Measurements from ENCODE around the gene TBC1D30. TPM values are rescaled to one million over a fixed set of nuclear protein-coding genes. Genes with fewer than 3 reads are reported as not detected.
"Not testable (repeated sequence)": the region's sequence is repeated elsewhere in the genome, so short reads cannot be mapped to it uniquely, and the experiment has no call there.

Gene TBC1D30
- polyA plus RNA-seq, 1 donor from 2014 or later: not detected

DNA sequence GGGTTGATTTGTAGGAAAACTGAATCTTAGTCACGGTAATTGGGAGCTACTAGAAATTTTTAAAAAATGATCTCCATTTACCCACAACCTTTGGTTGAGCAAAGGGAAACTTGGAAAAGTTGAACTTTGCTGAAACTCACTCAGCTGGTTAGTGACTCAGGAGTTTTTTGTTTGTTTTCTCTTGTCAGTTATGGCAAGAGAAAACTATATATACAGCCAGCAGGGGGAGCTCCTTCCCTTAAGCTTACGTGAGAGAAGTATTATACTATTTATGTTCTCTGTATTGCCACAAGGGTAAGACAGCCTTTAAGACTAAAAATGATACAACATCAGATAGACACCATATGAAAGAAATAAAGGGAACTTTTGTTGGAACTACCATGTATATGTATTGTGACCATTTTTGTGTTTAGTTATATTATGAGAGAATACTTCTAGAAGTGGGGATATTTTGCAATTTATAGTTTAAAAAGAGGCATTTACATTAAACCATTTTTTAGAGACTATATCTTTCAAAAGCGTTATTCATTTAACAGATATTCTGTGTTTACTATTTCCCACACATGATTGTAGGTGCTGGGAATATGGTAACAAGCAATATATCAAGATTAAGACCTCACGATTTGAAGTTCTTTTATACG lies 28.1 kb upstream of the TBC1D30 start:
- peaks cover 6% of the 10 kb centered on the region for H3K27me3 Mint-ChIP-seq
- no peak overlapping the region for H3K27ac Mint-ChIP-seq
- peaks cover 3% of the 10 kb centered on the region for H3K36me3 Mint-ChIP-seq
- no peak overlapping the region for H3K4me3 Mint-ChIP-seq
- peaks cover 0 to 1% (median 0%) of the 10 kb centered on the region in 3 donors for H3K4me1 Mint-ChIP-seq
- H3K9me3 Mint-ChIP-seq: no peaks in the 10 kb centered on the region

DNA sequence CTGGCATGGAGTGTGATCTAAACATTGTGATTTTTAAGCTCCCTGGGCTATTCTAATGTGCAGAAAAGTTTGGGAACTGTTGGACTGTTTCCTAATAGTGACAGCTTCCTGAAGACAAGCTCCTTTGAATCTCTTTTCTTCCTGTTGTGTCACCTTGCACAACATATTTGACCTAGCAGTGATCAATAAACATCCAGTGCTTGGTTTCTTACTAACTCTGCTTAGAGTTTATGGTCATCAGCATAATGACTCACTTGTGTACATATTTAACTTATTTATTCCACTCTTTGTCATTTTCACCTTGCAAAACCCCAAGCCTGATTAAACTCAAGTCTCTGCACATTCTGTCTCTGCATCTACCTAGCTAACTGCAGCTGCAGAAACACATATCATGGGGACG lies 27.3 kb upstream of the TBC1D30 start:
- Mint-ChIP-seq H3K36me3 (peaks cover 3% of the 10 kb centered on the region), H3K27ac (no peak overlapping the region), H3K4me1 (peaks cover 0 to 1% (median 1%) of the 10 kb centered on the region in 3 donors), H3K27me3 (peaks cover 6% of the 10 kb centered on the region), H3K9me3 (no peaks in the 10 kb centered on the region), H3K4me3 (no peak overlapping the region)

DNA sequence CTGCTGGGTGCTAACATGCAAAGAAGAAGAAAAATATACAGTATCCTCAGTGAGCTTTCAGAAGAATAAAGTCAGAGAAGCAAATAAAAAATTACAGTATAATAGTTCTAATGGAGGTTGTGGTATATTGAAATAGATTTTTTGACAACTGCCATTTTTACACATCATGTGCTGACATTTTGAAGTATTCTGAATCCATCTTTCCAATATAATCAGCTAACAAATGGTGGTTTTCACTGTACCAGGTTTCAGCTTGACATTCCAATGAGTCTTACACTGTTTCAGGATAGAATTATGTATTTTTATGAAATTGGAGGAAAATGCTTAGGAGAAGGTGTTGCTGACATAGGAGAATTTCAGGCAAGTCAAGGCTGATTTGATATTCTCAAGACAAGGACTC lies 26.3 kb upstream of the TBC1D30 start:
- H3K9me3 Mint-ChIP-seq: no peaks in the 10 kb centered on the region
- H3K4me3 Mint-ChIP-seq: no peak overlapping the region
- H3K27me3 Mint-ChIP-seq: peaks cover 6% of the 10 kb centered on the region
- peaks cover 0 to 1% (median 1%) of the 10 kb centered on the region in 3 donors for H3K4me1 Mint-ChIP-seq
- H3K27ac Mint-ChIP-seq: no peak overlapping the region
- H3K36me3 Mint-ChIP-seq: peaks cover 3% of the 10 kb centered on the region

DNA sequence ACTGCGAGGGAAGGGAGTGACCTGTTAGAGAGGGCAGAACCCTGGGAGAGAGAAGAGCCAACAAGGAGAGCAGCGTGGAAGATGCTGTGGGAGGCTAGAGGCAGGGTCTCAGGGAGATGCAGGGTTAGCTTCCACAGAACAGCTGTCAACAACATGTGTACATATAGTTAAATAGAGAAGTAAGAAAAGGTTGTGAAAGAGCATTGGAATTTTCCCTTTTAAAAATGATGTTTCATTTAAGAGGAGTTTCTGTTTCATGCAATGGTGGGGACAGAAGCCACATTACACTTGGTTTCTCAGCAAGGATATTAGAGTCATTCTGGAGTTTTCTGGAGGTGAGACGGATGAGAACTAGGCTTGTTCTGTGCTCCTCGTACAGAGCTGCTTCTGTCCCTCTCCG lies 23.8 kb upstream of the TBC1D30 start:
- no peaks in the 10 kb centered on the region for H3K9me3 Mint-ChIP-seq
- H3K4me3 Mint-ChIP-seq: peak overlapping the region in 1 of 4 donors; percentile 28
- peak overlapping the region in 1 of 3 donors; percentile 46 for H3K27ac Mint-ChIP-seq
- peaks cover 0 to 1% (median 1%) of the 10 kb centered on the region in 3 donors for H3K4me1 Mint-ChIP-seq
- peaks cover 6% of the 10 kb centered on the region for H3K27me3 Mint-ChIP-seq
- H3K36me3 Mint-ChIP-seq: no peaks in the 10 kb centered on the region

DNA sequence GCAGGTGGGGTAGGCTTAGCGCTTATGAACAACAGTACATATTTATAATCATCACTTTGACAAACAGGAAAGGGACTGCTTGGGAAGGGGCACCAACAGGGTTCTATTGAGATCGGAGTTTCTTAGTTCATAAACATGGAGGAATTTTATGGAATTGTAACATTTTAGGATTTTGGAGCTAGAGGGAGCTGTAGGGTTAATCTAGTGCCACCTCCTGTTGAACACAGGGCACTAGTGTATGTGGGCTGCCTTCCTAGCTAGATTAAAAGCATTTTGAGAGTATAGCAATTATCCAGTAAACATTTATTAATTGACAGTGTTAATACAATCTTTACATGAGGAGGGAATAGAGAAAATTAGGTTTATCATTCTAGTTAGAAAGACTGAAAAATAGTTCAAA lies 23.1 kb upstream of the TBC1D30 start:
- Mint-ChIP-seq H3K4me1 (peaks cover 0 to 1% (median under 1%) of the 10 kb centered on the region in 3 donors), H3K4me3 (no peak overlapping the region), H3K36me3 (no peaks in the 10 kb centered on the region), H3K27ac (no peak overlapping the region), H3K9me3 (no peaks in the 10 kb centered on the region), H3K27me3 (peaks cover 6% of the 10 kb centered on the region)

DNA sequence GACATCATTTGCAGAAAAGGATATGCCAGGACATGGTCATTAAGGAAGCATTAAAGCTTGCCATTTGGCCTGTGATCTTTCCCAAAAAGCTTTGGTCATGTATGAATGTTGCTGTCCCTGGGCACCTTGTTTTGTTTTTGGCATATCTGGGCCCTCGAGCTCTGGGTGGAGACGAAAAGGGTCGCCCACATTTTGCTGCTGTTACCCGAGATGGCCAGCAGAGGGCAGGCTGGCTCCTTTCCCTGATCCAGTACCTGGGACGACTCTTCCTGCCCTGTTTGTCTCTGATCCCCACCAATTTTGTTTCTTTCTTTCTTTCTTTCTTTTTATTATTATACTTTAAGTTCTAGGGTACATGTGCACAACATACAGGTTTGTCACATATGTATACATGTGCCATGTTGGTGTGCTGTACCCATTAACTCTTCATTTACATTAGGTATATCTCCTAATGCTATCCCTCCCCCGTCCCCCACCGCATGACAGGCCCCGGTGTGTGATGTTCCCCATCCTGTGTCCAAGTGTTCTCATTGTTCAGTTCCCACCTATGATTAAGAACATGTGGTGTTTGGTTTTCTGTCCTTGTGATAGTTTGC lies 22.2 kb upstream of the TBC1D30 start:
- H3K4me3 Mint-ChIP-seq, H3K9me3 Mint-ChIP-seq, H3K27me3 Mint-ChIP-seq, H3K36me3 Mint-ChIP-seq, H3K4me1 Mint-ChIP-seq, H3K27ac Mint-ChIP-seq: not testable (repeated sequence)

DNA sequence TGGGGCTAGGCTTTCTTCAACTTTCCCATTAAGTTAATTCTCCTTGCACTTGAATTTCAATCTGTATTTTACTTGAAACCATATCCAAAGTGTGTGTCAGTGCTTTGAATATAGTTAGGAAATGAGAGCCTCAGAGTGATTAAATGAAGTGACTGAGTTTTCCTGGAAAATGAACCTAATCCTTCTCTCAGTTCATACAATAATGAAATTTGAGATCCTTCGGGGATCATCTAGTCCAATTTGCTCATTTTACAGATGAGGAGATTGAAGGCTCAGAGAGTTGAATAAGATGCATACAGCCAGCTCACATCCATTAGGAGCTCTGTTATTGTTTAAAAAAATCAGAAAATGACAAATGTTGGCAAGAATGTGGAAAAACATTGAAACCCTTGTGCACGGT lies 18.3 kb upstream of the TBC1D30 start:
- H3K27me3 Mint-ChIP-seq: peaks cover 5% of the 10 kb centered on the region
- no peaks in the 10 kb centered on the region for H3K36me3 Mint-ChIP-seq
- H3K27ac Mint-ChIP-seq: no peak overlapping the region

DNA sequence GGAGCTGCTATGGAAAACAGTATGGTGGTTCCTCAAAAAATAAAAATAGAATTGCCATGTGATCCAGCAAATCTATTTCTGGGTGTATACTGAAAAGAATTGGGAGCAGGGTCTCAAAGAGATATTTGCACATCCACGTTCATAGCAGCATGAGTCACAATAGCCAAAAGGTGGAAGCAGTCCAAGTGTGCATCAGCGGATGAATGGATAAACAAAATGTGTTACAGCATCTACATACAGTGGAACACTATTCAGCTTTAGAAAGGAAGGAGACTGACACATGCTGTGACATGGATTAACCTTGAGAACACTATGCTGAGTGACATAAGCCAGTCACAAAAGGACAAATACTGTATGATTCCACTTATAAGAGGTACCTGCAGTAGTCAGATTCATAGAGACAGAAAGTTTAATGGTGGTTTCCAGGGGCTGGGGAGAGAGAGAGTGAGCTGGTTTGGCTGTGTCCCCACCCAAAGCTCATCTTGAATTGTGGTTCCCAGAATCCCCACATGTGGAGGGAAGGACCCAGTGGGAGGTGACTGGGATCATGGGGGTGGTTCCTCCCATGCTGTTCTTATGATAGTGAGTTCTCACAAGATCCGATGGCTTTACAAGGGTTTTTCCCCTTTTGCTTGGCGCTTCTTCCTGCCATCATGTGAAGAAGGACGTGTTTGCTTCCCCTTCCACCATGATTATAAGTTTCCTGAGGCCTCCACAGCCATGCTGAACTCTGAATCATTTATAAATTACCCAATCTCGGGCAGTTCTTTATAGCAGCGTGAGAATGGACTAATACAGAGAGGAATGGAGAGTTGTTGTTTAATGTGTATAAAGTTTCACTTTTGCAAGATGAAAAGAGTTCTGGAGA lies 17.6 kb upstream of the TBC1D30 start:
- H3K27ac Mint-ChIP-seq: no peak overlapping the region

More for the DNA sequence above, 18.3 kb upstream of the TBC1D30 start:
- Mint-ChIP-seq H3K4me1 (peaks cover 0 to 3% (median 0%) of the 10 kb centered on the region in 3 donors), H3K9me3 (peaks cover 0 to 4% (median 1%) of the 10 kb centered on the region in 3 donors), H3K4me3 (no peak overlapping the region)

DNA sequence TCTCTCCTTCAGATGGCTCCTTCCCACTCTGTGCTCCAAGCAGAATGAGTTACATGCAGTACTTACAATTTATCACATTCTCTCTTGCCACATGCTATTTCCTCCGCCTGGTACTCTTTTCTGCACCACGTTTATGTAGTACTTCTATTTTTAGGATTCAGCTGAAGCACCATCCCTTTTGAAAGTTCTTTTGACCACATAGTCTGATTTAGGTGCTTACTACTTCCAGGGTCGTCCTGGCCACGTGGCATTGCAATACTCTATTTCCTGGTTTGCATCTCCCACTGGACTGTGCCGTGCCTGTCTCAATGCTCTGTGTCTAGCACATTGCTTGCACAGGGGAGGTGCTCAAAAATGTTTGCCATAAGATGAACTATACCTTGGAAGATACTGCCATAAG lies 16.3 kb upstream of the TBC1D30 start:
- H3K9me3 Mint-ChIP-seq: peaks cover 0 to 4% (median 1%) of the 10 kb centered on the region in 3 donors
- H3K4me1 Mint-ChIP-seq: peaks cover 0 to 2% (median 0%) of the 10 kb centered on the region in 3 donors
- no peak overlapping the region for H3K27ac Mint-ChIP-seq
- no peak overlapping the region for H3K4me3 Mint-ChIP-seq
- H3K36me3 Mint-ChIP-seq: no peaks in the 10 kb centered on the region
- peaks cover 4% of the 10 kb centered on the region for H3K27me3 Mint-ChIP-seq

More for the DNA sequence above, 17.6 kb upstream of the TBC1D30 start:
- Mint-ChIP-seq H3K27me3 (peaks cover 4% of the 10 kb centered on the region), H3K4me1 (peaks cover 0 to 3% (median 0%) of the 10 kb centered on the region in 3 donors), H3K4me3 (no peak overlapping the region), H3K36me3 (no peaks in the 10 kb centered on the region), H3K9me3 (peaks cover 0 to 4% (median 1%) of the 10 kb centered on the region in 3 donors)

DNA sequence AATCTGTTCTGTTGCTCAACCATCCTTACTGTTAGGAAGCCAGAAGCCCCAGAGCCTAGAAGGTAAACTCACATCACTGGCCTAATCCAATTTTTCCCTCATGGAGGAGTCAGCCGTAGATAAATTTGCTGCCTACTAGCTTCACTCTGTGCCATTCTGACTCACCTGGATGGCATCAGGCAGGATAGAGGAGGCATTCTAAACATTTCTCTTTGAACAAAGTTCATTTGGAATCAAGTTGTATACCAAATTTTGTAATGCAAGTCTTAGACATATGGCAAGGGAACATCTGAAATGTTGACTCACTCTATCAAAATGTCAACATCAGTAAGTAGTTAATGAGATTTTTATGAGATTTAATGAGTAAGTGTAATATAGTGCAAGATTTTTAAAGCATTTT lies 13.6 kb upstream of the TBC1D30 start:
- H3K9me3 Mint-ChIP-seq: peaks cover 0 to 4% (median 1%) of the 10 kb centered on the region in 3 donors
- H3K36me3 Mint-ChIP-seq: no peaks in the 10 kb centered on the region
- H3K27ac Mint-ChIP-seq: no peak overlapping the region
- H3K27me3 Mint-ChIP-seq: peaks cover 6% of the 10 kb centered on the region
- no peak overlapping the region for H3K4me3 Mint-ChIP-seq
- peaks cover 0 to 2% (median 0%) of the 10 kb centered on the region in 3 donors for H3K4me1 Mint-ChIP-seq

DNA sequence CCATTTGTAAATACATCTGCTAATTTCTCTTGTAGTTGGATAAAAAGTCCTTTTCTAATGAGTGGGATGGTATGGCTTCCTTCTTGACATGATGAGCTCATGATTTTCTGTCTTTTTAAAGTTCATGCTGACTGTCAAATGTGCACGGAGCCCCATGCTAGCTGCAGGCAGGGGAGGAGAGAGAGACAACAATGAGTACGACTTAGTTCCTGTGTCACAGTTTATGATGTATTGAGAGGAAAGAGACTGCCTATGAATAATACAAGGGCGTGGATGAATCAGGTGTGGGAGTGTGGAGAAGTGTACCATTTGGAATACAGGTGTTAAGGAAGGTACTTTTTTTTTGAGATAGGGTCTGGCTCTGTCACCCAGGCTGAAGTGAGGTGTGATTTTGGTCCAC lies 10.7 kb upstream of the TBC1D30 start:
- Mint-ChIP-seq H3K27ac (no peak overlapping the region), H3K9me3 (peaks cover 0 to 1% (median 0%) of the 10 kb centered on the region in 3 donors), H3K4me1 (no peaks in the 10 kb centered on the region), H3K4me3 (no peak overlapping the region), H3K36me3 (no peaks in the 10 kb centered on the region), H3K27me3 (peaks cover 6% of the 10 kb centered on the region)

DNA sequence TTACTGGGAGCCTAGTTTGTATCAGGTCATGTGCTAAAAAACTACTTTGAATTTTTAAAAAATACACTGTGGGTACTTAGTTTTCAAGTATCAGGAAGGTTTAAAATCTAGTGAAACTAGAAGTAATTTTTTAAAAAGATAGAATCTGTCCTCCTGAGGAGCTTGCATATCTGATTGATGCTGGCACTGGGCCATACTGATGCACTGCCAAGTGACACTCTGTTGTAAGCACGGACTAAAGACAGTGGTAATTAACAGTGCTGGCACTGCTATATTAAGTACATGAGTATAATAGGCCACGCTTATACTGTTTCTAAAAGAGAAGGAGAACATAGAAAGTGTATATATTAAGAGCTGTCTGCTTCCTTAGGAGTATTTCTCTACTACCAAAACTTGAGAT lies 10.0 kb upstream of the TBC1D30 start:
- H3K27ac Mint-ChIP-seq: no peak overlapping the region
- no peaks in the 10 kb centered on the region for H3K36me3 Mint-ChIP-seq
- peaks cover 6% of the 10 kb centered on the region for H3K27me3 Mint-ChIP-seq
- no peaks in the 10 kb centered on the region for H3K4me1 Mint-ChIP-seq
- H3K4me3 Mint-ChIP-seq: no peak overlapping the region
- H3K9me3 Mint-ChIP-seq: peaks cover 0 to 1% (median 0%) of the 10 kb centered on the region in 3 donors

DNA sequence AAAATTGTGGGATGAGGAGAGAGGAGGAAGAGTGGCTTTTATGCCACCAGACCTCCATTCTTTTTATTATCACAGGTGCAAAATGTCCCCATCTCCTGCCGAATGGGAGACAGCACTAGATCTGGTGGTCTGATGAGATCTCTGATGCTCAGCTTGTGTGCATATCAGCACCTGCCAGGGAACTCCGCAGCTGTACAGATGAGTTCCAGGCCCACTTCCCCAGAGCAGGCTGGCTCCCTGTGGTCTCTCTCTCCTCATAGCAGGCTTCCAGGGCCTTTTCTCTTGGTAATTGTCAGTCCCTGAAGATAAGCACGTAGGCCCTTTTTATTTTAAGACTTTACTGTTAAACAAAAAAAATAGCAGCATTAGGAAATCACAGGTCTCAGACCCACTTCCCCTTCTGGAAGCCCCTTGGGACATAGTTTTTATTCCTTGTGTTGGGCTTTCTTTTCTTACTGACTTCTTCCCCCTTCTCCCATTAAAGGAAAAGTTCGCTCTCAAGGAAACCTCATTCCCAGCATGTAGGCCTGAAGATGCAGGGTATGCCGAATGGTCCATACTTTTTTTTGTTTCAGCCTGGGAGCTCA lies 4.5 kb upstream of the TBC1D30 start:
- Mint-ChIP-seq H3K27ac (no peak overlapping the region), H3K36me3 (no peaks in the 10 kb centered on the region), H3K27me3 (peaks cover 21% of the 10 kb centered on the region), H3K4me3 (no peak overlapping the region), H3K4me1 (peaks cover 0 to 2% (median 1%) of the 10 kb centered on the region in 3 donors), H3K9me3 (peaks cover 0 to 3% (median 3%) of the 10 kb centered on the region in 3 donors)

DNA sequence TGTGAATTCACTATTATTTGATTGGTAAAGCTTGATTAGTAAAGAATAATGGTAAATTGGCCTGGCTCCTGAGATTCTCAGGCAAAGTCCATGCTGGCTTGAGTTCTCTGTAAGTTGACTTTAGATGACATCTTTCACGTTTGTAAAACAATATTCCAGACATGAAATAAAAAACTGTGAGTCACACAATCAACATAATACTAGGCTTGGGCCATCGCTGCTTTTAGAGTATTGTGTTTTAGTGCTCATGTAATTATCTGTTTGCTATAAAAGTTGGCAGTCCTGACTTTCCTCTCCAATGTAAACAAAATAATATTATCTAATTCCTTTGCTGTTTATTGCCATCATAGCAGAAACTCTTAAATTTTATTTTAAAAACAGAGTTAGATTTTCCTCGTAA lies 3.9 kb upstream of the TBC1D30 start:
- Mint-ChIP-seq H3K36me3 (no peaks in the 10 kb centered on the region), H3K27me3 (peaks cover 26% of the 10 kb centered on the region), H3K9me3 (peaks cover 0 to 3% (median 3%) of the 10 kb centered on the region in 3 donors), H3K4me3 (no peak overlapping the region), H3K4me1 (peaks cover 0 to 4% (median 3%) of the 10 kb centered on the region in 3 donors), H3K27ac (no peak overlapping the region)
